GM18526 (cell line): ENCODE measurements around the gene FEM1A.

Experiments used
- POLR2A ChIP-seq: IDR thresholded peaks from 3 replicates; pipeline ENCODE4 v1.6.1; 2011; ENCODE audit not compliant: insufficient read length; ENCODE audit errors: extremely low read depth

The FEM1A gene

DNA sequence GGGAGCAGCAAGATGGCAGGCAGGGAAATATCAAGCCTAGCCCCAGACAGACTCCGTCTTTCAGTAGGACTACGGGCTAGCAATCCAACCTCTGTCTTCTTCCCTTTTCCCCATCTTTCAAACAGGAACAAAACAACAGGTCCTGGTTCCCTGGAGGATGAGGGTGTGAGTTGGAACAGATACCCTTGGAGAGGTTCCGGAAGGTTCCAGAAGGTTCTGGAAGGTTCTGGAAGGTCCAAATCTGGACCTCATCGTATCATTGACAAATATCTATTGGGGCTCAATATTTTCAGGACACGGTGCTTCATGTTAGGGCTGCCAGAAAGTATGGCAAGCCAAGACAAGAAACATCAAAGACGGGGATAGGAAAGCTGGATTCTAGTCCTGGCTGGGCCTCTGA is 28.5 kb upstream of the FEM1A start:
- TF ChIP-seq POLR2A = no peak

DNA sequence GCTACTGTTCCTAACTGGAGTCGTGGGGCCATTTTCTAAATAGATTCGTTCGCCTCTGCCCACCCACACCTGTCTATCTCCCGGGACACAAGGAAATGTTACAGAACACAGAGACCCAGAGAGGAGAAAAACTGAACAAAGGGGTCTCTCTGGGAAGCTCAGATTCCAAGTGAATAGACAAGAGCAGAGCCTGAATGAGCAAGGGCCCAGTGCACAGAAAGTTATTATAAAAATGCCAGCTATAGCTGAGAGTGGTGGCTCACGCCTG is 27.2 kb upstream of the FEM1A start:
- no peak for TF ChIP-seq POLR2A

DNA sequence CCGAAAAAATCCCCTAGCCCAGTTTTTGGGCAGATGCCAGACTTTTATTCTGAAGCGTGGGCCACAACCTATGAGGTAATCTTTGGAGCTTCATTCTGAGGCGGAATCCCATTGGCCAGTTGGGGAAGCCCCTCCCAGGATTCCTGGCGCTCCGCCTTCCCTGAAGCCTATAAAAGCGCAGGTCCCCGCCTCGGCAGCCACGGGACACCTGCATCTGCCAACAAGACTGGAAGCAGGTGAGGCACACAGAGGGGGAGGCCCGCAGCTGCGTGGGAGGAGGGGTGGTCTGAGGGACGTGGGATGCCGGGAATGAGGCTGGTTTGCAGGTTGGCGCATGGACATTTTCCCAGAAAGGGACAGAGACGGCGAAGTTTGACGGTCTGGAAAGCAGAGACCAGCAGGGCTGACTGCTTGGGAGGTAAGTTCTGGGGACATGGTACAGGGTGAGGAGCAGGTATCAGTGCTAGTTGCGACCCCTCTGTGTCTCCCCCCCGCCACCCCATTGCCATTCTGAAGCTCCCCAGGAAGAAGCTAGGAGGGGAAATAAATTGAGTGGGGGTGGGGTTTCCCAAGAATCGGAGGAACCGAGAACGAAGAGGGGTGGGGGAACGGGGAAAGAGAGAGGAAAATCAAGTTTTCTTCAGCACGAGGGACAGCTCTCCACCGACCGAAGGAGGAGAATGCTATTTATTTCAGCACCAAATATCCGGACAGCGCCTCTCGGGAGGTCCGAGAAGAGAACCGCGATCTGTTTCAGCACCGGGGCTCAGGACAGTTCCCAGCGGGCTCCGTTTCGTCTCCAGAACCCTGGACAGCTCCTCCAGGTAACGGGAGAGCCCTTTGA is 22.4 kb upstream of the FEM1A start:
- no peak for TF ChIP-seq POLR2A

DNA sequence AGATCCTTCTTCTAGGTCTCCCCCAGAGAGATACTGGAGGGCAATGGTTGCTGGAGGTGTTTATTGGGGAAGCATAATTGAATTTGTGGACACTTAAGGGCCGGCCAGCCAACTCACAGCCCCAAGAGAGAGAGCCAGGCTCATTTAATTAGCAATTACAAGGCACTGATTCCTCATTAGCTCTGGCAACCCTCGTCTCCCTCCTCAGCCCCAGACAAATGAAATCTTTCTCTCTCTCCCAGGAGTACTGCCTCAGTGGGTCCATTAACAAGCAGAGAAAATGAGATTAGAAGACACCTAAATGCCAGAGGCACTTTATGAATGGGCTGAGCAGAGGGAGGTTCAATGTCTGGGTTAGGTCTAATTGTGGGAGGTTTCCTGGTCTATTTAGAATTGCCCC is 19.0 kb upstream of the FEM1A start:
- no peak for TF ChIP-seq POLR2A

DNA sequence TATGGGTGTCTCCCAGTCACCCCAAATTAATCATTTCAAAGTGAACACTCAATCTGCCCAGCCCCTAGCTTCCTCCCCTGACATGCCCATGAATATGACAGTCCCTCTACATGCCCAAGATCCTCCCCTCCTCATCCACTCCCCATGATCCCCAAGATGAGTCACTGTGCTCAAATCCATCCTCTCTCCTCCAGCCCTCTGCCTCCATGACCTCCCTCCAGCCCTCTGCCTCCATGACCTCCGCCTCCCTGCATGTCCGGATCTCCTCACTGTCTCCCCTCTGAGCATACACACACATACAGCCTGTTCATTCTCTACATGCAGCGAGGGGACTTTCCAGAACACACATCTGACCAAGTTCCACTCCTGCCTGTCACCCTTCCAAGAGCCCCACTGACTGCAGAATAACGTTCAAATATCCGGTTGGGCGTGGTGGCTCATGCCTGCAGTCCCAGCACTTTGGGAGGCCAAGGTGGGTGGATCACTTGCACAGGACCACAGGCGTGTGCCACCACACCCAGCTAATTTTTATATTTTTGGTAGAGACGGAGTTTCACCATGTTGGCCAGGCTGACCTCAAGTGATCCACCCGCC is 18.4 kb upstream of the FEM1A start:
- no peak for TF ChIP-seq POLR2A

DNA sequence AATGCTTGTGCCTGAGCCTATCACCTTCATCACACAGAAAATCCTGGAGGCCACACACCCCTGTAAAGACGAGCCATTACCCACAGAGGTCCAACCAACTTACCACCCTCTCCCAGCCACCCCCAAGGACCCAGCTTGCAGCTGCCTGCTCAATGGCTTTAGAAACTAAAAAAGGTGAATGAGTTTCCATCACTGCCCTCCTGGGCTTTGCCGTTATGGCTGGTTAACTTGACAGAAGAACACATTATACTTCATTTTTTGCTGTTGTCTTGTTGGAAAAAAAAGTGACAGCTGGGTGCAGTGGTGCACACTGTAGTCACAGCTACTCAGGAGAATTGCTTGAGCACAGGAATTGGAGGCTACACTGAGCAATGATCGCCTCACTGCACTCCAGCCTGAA is 17.4 kb upstream of the FEM1A start:
- TF ChIP-seq POLR2A = no peak

DNA sequence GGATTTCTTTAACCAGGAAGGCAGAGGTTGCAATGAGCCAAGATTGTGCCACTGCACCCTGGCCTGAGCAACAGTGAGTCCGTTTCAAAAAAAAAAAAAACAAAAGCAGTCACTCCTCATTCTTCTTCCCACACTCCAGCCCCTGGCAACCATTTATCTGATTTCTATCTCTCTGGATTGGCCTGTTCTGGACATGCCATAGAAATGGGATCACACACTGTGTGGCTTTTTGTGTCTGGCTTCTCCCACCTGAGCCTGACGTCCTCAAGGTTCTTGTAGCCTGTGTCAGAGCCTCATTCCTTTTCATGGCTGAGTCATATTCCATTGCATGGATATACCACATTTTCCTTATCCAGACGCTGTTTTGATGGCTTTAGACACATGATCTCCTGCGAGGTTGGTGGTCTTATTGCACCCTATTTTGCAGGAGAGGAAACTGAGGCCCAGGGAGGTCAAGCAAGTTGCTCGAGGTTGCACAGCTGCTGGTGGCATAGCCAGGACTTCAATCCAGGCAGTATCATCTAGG is 15.8 kb upstream of the FEM1A start:
- TF ChIP-seq POLR2A = no peak

DNA sequence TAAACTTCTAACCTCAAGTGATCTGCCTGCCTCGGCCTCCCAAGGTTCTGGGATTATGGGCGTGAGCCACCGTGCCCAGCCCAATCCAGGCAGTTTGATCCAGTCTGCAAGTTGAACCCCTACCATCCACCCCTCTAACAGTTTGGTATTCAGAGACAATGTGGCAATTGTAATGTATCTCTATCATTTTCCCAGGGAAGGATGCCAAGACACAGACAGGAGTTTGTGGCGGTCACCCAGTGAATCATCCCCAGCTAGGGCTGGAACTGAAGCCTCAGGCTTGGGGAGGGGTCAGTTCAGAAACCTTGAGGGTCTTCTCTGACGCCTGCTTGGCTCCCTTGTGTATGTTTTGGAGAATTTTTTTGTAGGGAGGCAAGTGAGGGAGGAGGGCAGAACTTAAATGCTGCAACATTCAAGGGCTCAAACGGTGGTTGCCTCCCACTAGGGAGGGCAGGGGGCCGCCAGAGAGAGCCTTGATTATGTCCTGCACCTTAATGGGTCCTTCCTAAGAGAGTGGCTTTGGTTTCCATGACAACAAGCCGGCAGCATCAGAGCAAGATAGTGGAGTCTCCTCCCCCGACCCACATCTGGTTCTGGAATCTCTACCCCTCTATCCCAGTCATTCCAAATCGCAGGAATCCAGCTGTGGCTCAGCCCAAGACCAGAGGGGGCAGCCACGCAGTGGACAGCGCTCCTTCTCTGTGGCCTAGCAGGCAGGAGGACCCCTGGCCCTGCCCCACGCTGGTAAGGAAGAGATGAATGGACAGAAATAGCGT is 14.9 kb upstream of the FEM1A start:
- no peak for TF ChIP-seq POLR2A

DNA sequence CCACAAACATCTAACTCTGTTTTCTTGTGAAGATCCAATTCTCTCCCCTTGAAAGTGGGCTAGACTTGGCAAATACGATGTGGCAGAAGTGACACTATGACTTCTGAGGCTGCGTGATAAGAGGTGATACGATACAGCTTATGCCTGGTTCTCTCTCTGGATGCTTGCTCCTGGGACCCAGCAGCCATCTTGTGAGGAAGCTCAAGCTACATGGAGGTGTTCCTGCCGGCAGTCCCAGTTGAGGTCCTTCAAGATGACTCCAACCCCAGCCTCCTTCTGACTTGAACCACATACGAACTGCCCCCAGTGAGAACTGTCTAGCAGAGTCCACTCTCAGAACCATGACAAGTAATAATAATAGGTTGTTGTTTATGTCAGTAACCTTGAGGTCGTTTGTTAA is 10.7 kb upstream of the FEM1A start:
- TF ChIP-seq POLR2A = no peak

DNA sequence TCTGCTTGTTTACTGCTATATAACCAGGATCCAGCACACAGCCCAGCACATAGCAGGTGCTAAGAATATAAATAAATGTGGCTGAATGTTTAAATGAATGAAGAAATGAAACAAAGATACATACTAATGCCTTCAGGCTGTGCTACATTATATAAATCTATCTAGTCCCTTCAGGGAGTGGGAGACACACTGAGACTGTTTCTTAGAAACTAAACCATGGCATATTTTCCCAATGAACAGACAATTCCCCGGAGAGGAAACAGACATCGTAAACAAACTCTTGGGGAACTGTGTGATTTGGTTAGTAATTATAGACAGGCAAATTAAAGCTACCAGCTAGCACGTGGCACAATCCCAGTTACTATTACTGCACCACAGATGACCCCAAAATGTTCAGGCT is 9.7 kb upstream of the FEM1A start:
- TF ChIP-seq POLR2A = no peak

DNA sequence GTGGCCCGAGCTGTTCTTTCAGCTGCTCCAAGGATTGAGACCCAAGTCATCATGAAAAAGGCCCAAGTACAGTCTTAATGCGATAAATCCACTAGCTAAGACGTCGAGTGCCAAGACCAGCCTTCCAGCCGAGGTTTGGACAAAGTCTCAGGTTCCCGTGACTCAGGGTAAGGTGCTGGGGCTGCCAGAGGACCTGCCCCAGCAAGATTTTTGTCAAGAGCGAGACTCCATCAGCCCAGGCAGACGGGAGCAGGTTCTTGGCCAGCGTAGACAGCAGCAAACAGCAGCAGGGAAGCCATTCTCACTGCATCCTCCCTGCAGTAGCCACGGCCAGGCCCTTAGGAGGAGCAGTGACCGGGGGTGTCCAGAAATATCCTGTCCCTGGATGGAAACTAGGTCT is 3.4 kb downstream of the FEM1A start:
- no peak for TF ChIP-seq POLR2A

DNA sequence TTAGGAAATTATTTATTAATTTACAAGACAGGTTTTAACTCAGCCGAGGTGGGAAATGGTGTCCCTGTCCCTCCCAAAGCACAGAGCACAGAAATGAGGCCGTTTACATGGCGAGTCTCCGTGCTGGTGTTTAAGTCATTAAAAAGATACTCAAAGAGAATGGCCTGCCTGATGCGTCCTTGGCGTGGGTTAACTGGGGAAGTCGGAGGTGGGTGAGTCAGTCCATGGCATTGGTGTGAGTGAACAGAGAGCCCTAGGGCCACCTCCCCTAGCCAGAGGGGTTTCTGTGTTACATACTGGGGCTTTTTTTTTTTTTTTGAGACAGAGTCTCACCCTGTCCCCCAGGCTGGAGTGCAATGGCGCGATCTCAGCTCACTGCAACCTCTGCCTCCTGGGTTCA is 3.9 kb downstream of the FEM1A start:
- no peak for TF ChIP-seq POLR2A

DNA sequence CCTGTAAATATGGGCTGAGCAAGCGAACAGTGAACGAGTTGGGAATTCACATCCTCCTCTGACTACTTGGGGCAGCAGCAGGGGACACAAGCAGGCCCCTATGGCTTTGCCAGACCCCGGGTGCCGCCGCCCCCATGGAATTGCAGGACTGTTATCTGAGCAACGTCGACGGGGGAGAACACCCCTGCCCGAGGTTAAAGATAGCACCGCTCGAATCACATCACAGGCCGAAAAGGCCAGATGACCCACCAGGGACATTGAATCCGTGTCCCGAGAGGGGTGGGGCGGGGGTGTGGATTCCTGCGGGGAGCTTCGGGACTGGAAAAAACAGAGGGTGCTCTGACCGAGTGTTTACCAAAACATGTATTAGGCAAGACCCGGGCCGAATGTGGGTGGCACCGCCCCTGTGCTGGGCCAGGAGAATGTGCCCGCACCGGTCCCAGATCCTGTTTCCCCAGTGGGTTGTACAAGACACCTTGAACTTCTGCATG is 9.1 kb downstream of the FEM1A start:
- TF ChIP-seq POLR2A = no peak

DNA sequence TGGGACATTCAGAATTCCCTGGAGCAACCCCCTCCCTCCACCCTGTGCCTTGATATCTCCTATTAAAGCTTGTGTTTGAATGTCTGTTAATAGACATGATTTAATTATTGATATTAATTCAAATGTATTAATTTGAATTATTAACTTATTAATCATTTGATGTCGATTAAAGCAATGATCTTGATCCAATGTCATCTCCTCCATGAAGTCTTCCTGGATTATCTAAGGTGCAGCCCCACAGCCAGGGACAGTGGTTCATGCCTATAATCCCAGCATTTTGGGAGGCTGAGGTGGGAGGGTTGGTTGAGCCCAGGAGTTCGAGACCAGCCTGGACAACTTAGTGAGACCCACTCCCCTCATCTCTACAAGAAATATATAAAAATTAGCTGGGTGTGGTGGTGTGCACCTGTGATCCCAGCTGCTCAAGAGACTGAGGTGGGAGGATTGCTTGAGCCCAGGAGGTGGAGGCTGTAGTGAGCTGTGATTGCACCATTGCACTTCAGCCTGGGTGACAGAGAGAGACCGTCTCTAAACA is 9.6 kb downstream of the FEM1A start:
- TF ChIP-seq POLR2A = no peak

DNA sequence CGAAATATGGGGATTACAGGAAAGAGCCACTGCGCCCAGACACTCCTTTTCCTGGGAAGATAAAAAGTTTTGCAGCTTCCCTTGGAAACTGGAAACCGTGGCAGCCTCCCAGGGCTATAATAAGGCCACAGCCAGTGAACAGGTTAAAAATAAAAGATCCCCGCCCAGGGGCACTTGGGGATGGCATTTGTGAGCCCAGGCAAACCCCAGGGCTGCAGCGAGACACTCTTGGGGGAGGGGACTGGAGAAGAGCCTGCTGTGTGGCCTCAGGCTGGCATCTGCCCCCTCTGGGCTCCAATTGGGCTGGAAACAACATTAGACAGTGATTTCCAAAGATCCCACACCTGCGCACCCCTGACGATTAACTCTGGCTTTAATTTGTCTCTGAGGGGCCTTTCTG is 11.2 kb downstream of the FEM1A start:
- no peak for TF ChIP-seq POLR2A
